ENCODE data around the gene TET2. TPM values are rescaled to one million over a fixed set of nuclear protein-coding genes. Genes with fewer than 3 reads are reported as not detected.

Gene TET2
- total RNA-seq, 1 experiment from 2014 or later, result 22.8 TPM

DNA sequence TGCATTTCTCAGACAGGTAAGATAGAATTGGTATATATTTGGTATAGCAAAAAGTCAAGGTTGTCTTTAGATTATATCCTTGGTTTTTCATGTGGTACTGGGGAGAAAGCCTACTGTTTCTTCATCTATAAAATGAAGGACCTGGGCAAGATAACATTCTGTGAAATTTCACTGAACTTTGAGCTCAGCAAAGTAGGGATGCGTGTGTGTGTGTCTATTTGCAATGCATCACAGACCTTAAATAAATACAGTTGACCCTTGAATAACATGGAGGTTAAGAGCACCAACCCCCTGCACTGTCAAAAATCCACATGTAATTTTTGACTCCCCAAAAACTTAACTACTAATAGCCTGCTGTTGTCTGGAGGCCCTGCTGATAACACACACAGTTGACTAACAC is 25.2 kb downstream of the TET2 start:
- H3K9me3 ChIP-seq (ENCODE audit: low read depth, low read length, poor library complexity, severe bottlenecking), result peaks cover 34% of the 10 kb centered on the region
- H3K36me3 ChIP-seq (ENCODE audit: insufficient read depth, low read length, poor library complexity, severe bottlenecking), result peaks cover 7% of the 10 kb centered on the region
- no peaks in the 10 kb centered on the region for H3K27me3 ChIP-seq (replicated peaks; ENCODE audit: insufficient read depth, low read depth, low read length, poor library complexity)
- POLR2A ChIA-PET (ENCODE audit: low non-redundant PET), result no interaction called here
- no peaks in the 10 kb centered on the region for H3K4me1 ChIP-seq (ENCODE audit: insufficient read depth, low read length, poor library complexity, severe bottlenecking)
- intact Hi-C loops (cut with micrococcal nuclease; ENCODE audit: unreplicated experiment), result no loop called here
- TF ChIP-seq, protein P1, sequence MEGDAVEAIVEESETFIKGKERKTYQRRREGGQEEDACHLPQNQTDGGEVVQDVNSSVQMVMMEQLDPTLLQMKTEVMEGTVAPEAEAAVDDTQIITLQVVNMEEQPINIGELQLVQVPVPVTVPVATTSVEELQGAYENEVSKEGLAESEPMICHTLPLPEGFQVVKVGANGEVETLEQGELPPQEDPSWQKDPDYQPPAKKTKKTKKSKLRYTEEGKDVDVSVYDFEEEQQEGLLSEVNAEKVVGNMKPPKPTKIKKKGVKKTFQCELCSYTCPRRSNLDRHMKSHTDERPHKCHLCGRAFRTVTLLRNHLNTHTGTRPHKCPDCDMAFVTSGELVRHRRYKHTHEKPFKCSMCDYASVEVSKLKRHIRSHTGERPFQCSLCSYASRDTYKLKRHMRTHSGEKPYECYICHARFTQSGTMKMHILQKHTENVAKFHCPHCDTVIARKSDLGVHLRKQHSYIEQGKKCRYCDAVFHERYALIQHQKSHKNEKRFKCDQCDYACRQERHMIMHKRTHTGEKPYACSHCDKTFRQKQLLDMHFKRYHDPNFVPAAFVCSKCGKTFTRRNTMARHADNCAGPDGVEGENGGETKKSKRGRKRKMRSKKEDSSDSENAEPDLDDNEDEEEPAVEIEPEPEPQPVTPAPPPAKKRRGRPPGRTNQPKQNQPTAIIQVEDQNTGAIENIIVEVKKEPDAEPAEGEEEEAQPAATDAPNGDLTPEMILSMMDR (conservative IDR thresholded peaks at IDR 0.05; ENCODE audit: low read depth, low read length), result no peak
- TF ChIP-seq EZH2 (IDR thresholded peaks at IDR 0.05; ENCODE audit: borderline replicate concordance, low read depth, low read length, poor library complexity, severe bottlenecking), result no peak
- CTCF ChIA-PET, result no interaction called here
- no peak overlapping the region for H3K27ac ChIP-seq (ENCODE audit: low read depth, low read length, poor library complexity, severe bottlenecking)
- H3K4me3 ChIP-seq (ENCODE audit: low read depth, low read length, poor library complexity, severe bottlenecking), result no peak overlapping the region
- DNase-seq (ENCODE audit: low spot score), result no peak
- BruUV-seq (replicated peaks), result no TSS peak

DNA sequence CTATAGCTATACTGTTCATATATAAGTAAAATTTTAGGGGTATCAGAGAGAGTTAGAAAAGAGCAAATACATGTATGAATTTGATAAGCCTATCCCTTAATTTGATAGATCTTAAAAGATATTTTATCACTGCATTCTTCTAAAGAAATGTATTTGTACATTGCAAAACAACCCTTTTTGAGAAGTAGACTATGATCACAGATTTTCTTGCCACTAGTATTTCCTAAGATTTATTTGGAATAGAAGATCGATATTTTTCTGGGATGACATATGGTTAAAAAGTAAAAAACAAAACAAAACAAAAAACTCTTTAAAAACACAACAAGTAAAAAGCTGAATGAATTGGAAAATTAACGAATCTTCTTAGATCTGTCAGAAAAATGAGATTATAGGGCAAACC is 27.4 kb downstream of the TET2 start:
- H3K4me1 ChIP-seq (ENCODE audit: insufficient read depth, low read length, poor library complexity, severe bottlenecking), result no peaks in the 10 kb centered on the region
- H3K27ac ChIP-seq (ENCODE audit: low read depth, low read length, poor library complexity, severe bottlenecking), result no peak overlapping the region
- no peak for DNase-seq (ENCODE audit: low spot score)
- H3K4me3 ChIP-seq (ENCODE audit: low read depth, low read length, poor library complexity, severe bottlenecking), result no peak overlapping the region
- ChIA-PET CTCF (no interaction called here), POLR2A (ENCODE audit: low non-redundant PET) (no interaction called here)
- no TSS peak for BruUV-seq (replicated peaks)
- H3K27me3 ChIP-seq (replicated peaks; ENCODE audit: insufficient read depth, low read depth, low read length, poor library complexity), result no peaks in the 10 kb centered on the region
- TF ChIP-seq, protein P1 (conservative IDR thresholded peaks at IDR 0.05; ENCODE audit: low read depth, low read length), result no peak
- TF ChIP-seq EZH2 (IDR thresholded peaks at IDR 0.05; ENCODE audit: borderline replicate concordance, low read depth, low read length, poor library complexity, severe bottlenecking), result no peak
- peaks cover 34% of the 10 kb centered on the region for H3K9me3 ChIP-seq (ENCODE audit: low read depth, low read length, poor library complexity, severe bottlenecking)
- H3K36me3 ChIP-seq (ENCODE audit: insufficient read depth, low read length, poor library complexity, severe bottlenecking), result peaks cover 7% of the 10 kb centered on the region
- intact Hi-C loops (cut with micrococcal nuclease; ENCODE audit: unreplicated experiment), result no loop called here

DNA sequence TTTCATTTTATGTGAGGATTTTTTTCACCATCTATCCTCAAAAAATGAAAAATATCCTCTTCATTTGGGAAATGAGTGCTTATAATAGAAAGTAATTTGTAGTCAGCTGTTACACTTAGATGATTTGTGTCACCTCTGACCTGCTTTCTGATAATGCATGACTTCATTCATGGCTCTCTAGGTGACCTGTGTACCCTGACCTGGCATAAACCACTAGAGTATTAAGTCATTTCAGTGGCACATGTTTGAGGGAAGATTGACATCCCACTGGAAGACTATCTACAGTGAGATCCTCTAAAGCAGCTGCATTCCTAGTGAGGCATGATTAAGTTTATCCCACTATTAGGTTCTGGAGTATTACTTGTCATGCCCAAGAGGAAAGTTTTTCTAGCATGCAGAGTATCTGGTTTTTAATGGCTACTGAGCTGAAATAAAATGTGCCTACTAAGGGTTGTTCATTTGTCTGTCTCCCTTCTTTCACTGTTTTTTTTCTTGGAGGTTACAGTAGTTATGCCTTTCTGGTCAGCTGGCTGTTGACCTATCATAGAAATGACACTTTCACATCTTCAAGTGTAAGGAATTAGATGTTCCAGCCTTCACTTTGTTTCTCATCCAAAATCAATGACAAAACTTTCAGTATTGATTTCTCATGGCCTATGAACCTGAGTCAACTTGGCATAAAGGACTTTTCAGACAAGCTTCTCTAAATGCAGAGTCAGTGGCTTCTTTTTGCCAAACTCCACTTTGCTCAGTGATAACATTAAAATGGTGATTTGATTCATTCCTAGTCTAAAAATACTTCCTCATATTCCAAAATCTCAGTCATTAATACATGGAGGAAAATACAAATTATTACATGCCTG is 33.1 kb downstream of the TET2 start:
- Histone ChIP-seq H3K27ac (ENCODE audit: low read depth, low read length, poor library complexity, severe bottlenecking) (no peak overlapping the region), H3K27me3 (replicated peaks; ENCODE audit: insufficient read depth, low read depth, low read length, poor library complexity) (no peaks in the 10 kb centered on the region), H3K4me3 (ENCODE audit: low read depth, low read length, poor library complexity, severe bottlenecking) (no peak overlapping the region), H3K36me3 (ENCODE audit: insufficient read depth, low read length, poor library complexity, severe bottlenecking) (no peaks in the 10 kb centered on the region), H3K9me3 (ENCODE audit: low read depth, low read length, poor library complexity, severe bottlenecking) (peaks cover 15% of the 10 kb centered on the region), H3K4me1 (ENCODE audit: insufficient read depth, low read length, poor library complexity, severe bottlenecking) (peaks cover 9% of the 10 kb centered on the region)
- TF ChIP-seq, protein P1 (conservative IDR thresholded peaks at IDR 0.05; ENCODE audit: low read depth, low read length), result no peak
- TF ChIP-seq EZH2 (IDR thresholded peaks at IDR 0.05; ENCODE audit: borderline replicate concordance, low read depth, low read length, poor library complexity, severe bottlenecking), result no peak
- intact Hi-C loops (cut with micrococcal nuclease; ENCODE audit: unreplicated experiment), result no loop called here
- no TSS peak for BruUV-seq (replicated peaks)
- DNase-seq (ENCODE audit: low spot score), result no peak
- ChIA-PET CTCF (no interaction called here), POLR2A (ENCODE audit: low non-redundant PET) (no interaction called here)

All from A673 (cell line).